Upper lobe of left lung (tissue), 4 donors: ENCODE measurements around the gene RGSL1.

Source experiments
- POLR2A ChIP-seq, 4 donors: fragments of 450-650 bp; IDR thresholded peaks; one replicate each; pipeline ENCODE4 v1.5.1; 2016 to 2017; ENCODE audit warnings: antibody characterized with exemption in 4 of 4, mild to moderate bottlenecking in 2 of 4
- POLR2AphosphoS5 ChIP-seq, 2 donors: sonication (generic); formaldehyde crosslinking; IDR thresholded peaks; one replicate each; pipeline ENCODE4 v1.5.1; 2017; ENCODE audit warnings: antibody characterized with exemption in 2 of 2
- TF ChIP-seq, protein P1 (sequence below), 6 experiments: fragments of 450-650 bp in 4 of 6; fragments of 200-600 bp in 2 of 6; sonication (generic) in 2 of 6; IDR thresholded peaks; one replicate each; pipeline ENCODE4 v1.5.1; 2016 to 2019; ENCODE audit warnings: antibody characterized with exemption in 6 of 6

DNA sequence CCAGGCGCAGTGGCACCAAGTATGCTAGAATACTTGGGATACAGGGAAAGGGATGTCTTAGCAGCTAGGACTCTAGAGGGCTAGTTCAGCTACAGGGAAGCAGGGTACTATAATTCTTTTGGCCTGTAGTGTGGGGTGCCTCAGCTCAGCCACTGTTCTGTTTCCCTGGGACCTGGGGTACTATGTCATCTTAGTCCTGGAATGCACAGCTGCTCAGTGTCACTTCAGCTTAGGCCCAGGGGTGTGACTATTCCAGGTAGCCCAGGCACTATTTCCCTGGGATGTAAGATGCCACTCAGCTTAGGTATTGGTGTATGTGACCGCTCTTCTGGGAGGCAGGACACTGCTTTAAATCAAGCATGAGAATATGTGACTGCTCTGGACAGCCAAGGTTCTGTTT, 34.1 kb downstream of the RGSL1 start:
- TF ChIP-seq, protein P1, sequence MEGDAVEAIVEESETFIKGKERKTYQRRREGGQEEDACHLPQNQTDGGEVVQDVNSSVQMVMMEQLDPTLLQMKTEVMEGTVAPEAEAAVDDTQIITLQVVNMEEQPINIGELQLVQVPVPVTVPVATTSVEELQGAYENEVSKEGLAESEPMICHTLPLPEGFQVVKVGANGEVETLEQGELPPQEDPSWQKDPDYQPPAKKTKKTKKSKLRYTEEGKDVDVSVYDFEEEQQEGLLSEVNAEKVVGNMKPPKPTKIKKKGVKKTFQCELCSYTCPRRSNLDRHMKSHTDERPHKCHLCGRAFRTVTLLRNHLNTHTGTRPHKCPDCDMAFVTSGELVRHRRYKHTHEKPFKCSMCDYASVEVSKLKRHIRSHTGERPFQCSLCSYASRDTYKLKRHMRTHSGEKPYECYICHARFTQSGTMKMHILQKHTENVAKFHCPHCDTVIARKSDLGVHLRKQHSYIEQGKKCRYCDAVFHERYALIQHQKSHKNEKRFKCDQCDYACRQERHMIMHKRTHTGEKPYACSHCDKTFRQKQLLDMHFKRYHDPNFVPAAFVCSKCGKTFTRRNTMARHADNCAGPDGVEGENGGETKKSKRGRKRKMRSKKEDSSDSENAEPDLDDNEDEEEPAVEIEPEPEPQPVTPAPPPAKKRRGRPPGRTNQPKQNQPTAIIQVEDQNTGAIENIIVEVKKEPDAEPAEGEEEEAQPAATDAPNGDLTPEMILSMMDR (IDR thresholded peaks at IDR 0.05), result no peak
- TF ChIP-seq POLR2A (IDR thresholded peaks at IDR 0.05), result no peak
- TF ChIP-seq POLR2AphosphoS5 (IDR thresholded peaks at IDR 0.05), result no peak
